Daoy (cell line): ENCODE results near the gene ADPRHL1. TPM values are rescaled to one million over a fixed set of nuclear protein-coding genes. Genes with fewer than 3 reads are reported as not detected.

Experiments used
- DNase-seq: peaks from one replicate; pipeline ENCODE4 v3.0.0-alpha.2; 2015; ENCODE audit warnings: low read depth
- total RNA-seq: library from RNA; depleted of rRNA; stranded (reverse); fragments of >200 nt; shearing (Covaris generic); gene quantifications from 2 replicates; pipeline ENCODE4 v1.2.3, GENCODE V29; 2014

The ADPRHL1 gene
- total RNA-seq, 1 experiment from 2014 or later = 1.4 TPM

GRCh38 chr13:113417008-113417751 lies 36.1 kb downstream of the ADPRHL1 start:
- DNase-seq = no peak

- DNase-seq = no peak
These were observed 37.5 kb downstream of the ADPRHL1 start for GRCh38 chr13:113415825-113416224.

- no peak for DNase-seq
These were observed 38.3 kb downstream of the ADPRHL1 start for GRCh38 chr13:113415032-113415431.

GRCh38 chr13:113414335-113414734 lies 39.0 kb downstream of the ADPRHL1 start:
- no peak for DNase-seq

GRCh38 chr13:113413898-113414282 lies 39.4 kb downstream of the ADPRHL1 start:
- no peak for DNase-seq

- no peak for DNase-seq
These were observed 40.0 kb downstream of the ADPRHL1 start for GRCh38 chr13:113413178-113413897.

- DNase-seq = no peak
These were observed 40.8 kb downstream of the ADPRHL1 start for GRCh38 chr13:113412440-113412839.

GRCh38 chr13:113411216-113412023 lies 41.9 kb downstream of the ADPRHL1 start:
- DNase-seq = peak; percentile 85

DNA sequence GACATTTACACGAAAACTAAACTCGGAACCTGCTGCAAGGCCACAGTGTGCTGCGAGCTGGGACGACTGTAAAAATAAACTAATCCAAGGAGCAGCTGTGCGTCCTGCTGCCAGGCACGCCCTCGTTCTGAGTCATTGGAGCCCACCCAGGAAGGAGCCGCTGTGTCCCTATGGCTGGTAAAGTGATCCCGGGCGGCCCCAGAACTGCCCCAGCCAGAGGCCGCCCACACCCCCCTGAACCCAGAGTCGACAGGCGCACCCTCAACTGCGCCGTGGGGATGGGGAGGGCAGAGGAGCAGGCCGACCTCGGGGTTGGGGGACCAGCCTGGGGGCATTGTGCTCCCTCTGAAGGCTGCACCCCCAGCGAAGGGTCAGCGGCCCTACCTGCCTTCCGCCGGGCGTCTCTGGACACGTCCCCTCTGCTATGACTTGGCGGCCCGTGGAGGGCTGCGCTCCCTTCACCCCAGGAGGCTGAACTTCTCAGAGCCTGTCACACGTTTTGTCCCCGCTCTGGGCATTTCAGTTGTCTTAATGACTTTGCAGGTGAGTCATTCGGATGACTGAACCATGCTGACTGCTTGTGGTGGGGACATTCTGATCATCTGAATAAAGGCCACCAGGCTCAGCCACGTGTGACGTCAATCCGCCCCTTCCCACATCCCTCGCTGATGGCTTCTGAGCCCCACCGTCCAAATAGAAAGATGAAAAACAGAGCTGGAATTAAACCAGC lies 42.7 kb downstream of the ADPRHL1 start:
- peak; percentile 87 for DNase-seq

GRCh38 chr13:113408562-113408961 lies 44.7 kb downstream of the ADPRHL1 start:
- no peak for DNase-seq

DNA sequence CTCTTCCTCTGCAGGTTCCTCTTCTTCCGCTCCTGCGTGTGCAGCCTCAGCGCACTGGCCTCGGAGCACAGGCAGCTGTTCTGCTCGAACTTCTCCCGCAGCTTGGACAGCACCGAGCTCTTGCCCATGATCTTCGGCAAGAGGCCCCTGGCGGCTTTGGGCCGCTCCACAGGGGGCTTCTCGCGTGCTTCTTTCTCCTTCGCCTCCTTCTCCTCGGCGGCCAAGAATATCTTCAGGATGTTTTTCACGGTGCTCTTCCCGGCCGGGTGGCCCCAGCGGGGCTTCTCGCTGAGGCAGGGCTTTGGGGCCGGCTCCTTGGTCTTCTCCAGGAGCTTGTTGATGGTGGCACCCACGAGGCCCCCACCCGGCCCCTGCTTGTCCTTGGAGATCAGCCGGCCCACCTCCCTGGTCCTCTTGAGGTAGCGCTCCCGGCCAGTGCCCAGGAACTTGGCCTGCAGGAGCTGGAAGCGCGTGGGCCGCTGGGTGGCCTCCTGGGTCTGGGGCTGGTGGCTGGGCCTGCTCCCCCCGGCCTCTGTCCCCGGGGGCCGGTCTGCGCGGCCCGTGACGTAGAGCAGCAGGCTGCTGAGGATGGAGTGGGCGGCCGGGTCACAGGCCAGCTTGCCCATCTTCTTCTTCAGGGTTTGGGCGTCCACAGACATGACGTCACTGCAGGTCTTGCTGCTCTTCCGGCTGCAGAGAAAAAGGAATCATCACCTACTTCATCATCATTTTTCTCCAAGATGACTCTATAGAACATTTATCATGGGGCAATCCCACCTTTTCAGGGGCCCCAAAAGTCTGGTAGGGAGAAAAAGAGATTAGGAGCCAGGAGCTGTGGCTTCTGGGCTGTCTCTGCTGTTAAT lies 45.5 kb downstream of the ADPRHL1 start:
- DNase-seq = no peak

DNA sequence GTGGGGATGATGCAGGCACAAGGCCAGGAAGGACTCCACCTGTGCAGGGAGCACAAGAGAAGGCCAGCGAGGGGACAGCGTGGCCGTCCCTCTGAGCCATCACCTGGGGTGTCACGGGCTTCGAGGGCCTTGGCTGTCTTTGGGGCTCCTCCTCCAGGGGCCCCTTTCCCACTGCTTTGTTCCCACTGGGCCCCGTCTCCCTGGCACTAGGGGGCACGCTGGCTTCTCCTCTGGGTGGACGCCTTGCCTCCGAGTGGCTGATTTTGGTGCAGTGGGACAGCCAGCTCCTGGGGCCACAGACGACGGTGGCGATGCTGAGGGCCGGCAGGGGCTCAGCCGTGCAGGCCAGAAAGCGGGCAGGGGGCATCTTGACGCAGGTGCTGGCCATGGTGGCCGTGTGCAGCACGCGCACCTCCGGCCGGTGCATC lies 46.2 kb downstream of the ADPRHL1 start:
- no peak for DNase-seq

DNA sequence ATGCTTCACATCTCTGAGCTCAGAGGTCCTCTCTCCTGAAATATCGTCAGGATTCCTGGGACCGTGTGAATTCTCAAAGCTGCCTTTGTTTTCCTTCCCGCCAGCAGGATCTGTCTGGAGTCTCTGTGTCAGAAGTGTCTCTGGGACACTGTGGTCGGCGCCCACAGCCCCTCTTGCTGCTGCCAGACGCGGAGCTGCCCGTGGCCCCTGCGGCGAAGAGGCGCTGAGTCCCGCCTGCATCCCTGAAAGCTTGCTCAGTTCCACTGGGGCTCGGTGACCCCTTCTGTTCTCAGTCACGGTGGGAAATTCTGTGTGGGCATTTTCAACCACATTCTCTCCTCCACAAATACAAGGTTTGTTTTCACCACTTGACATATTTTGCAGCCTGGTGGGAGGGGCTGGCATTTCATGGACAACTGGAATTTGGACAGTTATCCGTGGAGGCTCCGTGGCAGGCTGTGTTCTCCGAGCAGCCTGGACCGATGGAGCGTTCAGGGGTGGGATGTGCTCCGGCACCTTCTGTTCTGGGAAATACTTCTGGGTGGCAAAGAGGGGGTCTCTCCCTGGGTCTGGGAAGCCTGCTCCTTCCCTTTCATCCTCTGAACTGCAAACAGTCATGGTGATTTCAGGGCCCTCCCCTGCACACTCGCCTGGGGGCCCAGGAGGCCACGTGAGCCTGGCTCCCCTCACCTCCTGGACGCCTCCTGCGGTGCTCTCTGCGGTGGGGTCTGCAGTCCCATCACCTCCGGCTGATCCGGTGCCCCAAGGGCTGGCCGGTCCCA lies 46.8 kb downstream of the ADPRHL1 start:
- DNase-seq = no peak

GRCh38 chr13:113405481-113406300 lies 47.6 kb downstream of the ADPRHL1 start:
- DNase-seq = peak; percentile 26

DNA sequence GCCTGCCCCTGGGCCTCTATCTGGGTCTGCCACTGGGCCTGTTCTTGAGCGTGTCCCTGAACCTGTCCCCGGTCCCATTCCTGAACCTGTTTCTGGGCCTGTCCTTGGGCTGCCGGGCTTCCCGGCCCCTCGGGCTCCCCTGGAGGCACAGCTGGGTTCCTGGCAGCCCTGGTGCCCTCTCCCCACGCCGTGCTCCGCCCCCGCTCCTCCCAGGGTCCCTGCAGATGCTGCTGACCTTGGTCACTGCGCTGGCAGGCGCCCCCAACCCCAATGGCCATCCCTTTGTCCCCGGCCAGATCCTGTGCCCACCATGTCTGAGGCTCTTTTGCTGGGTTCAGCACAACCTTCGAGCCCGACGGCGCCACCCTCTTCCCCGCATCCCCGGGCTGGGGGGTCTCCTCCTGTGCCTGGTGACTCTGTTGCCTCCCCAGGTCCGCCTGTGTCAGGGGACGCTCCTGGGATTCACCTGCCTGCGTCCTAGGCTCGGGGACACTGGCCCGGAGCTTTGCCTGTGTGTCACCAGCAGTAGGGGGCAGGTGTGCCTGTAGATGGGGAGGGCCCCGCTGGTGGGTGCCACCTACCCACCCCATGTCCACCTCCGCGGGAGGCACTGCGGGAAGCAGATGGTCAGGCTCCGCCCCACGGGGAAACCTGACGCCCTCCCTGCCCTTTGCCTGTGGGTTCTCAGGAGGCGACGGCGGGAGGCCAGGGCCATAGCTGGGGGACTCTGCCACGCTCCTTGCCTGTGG lies 48.4 kb downstream of the ADPRHL1 start:
- DNase-seq = no peak

- DNase-seq = no peak
These were observed 48.9 kb downstream of the ADPRHL1 start for GRCh38 chr13:113404366-113404722.

DNA sequence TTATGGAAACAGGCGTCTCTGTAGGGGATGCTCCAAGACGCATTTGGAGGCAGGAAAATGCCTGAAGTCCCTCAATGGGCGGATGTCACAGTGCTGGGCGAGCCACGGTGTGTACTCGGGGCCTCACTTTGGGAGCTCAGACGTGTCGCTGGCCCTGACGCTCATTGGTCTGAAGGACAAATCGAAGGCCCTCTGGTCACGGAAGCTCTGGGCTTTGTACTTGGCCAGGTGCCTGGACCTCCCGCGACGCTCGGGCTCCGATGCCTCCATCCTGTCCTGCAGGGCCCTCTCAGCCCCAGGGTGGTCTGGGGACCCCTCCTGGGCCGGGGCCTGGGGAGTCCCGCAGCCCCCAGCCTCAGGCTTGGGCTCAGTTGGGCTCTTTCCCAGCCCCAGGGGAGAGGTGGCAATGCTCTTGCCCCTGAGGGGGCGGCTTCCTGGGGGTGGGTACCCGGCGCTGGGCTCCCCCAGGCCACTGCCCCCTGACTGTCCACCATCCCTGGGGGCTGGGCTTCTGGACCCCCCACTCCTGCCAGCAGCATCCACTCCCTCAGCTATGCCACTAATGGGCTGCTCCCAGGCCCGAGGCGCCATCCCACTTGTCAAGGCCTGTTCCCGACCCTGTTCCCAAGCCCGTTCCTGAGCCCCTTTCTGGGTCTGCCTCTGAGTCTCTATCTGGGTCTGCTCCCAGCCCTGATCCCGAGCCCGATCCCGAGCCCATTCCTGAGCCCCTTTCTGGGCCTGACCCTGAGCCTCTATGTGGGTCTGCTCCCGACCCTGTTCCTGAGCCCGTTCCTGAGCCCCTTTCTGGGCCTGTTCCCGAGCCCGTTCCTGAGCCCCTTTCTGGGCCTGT lies 49.8 kb downstream of the ADPRHL1 start:
- no peak for DNase-seq
